ENCODE results near the gene EVPL. TPM values are rescaled to one million over a fixed set of nuclear protein-coding genes. Genes with fewer than 3 reads are reported as not detected.

Gene EVPL
- polyA plus RNA-seq, 3 donors = not detected

DNA sequence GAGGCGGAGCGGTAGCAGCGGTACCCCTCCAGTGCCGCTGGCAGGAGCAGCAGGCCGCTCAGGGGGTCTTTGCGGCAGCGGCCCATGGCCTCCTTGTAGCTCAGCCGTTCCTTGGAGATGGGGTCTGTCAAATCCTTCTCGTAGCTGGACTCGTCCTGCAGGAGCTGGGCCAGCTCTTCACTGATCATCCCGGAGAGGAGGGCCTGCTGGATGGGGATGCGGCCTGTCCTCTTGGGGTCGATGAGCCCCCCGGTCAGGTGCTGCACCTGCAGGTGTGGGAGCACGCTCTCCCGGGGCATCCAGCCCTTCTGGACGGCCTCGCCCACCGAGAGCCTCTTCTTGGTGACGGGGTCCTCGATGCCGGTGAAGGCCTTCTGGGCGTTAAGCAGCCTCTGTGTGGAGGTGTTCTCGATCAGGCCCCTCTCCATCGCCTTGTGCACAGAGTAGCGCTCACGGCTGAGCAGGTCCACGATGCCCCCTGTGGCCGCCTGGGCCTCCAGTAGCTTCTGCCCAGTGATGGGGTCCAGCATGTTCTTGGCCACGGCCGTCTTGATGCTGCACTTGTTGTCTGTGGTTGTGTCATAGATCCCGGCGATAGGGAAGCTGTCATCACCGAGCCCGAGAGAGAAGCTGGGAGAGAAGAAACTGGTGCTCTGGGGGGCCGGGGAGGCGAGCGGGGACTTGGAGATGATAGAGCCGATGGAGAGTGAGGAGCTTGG is 19.8 kb downstream of the EVPL start:
- WGBS (ENCODE audit: insufficient coverage) = 96% methylated on average over 37 of the region's 39 CpGs
- no peaks in the 10 kb centered on the region for H3K4me1 Mint-ChIP-seq
- intact Hi-C loops (cut with micrococcal nuclease) = no loop called here
- Histone ChIP-seq H3K4me1 (ENCODE audit: control insufficient read depth in 1 of 2, insufficient read depth in 2 of 2, low read length in 2 of 2) (no peaks in the 10 kb centered on the region), H3K4me2 (replicated peaks; ENCODE audit: extremely low read depth, low read length, poor library complexity, severe bottlenecking) (no peak overlapping the region), H3K4me3 (replicated peaks in 1 of 3; ENCODE audit: low read depth in 2 of 3, low read length in 3 of 3) (no peak overlapping the region), H3K79me2 (ENCODE audit: insufficient read depth, low read length) (no peaks in the 10 kb centered on the region), H3K36me3 (replicated peaks in 1 of 2; ENCODE audit: control insufficient read depth in 1 of 2, insufficient read depth in 2 of 2, low read length in 2 of 2) (peaks cover 5 to 26% of the 10 kb centered on the region in 2 donors), H3K27ac (ENCODE audit: low read depth in 1 of 2, low read length in 2 of 2) (no peak overlapping the region), H2AFZ (ENCODE audit: insufficient read depth, low read depth, low read length, poor library complexity, severe bottlenecking) (no peak overlapping the region), H3K9ac (ENCODE audit: insufficient read depth, low read length, poor library complexity, severe bottlenecking) (no peak overlapping the region), H3K9me3 (replicated peaks in 1 of 2; ENCODE audit: control insufficient read depth in 1 of 2, insufficient read depth in 1 of 2, low read length in 2 of 2) (no peaks in the 10 kb centered on the region), H4K20me1 (ENCODE audit: insufficient read depth, low read length) (no peaks in the 10 kb centered on the region), H3K27me3 (ENCODE audit: control insufficient read depth in 2 of 2, insufficient read depth in 2 of 2, low read length in 2 of 2) (no peaks in the 10 kb centered on the region)
- DNase-seq = no peak
- no peak overlapping the region for H3K4me3 Mint-ChIP-seq
- peaks cover 1 to 3% (median 2%) of the 10 kb centered on the region in 3 donors for H3K27me3 Mint-ChIP-seq (ENCODE audit: low read depth in 3 of 3)
- no peak overlapping the region for H3K27ac Mint-ChIP-seq
- H3K36me3 Mint-ChIP-seq = peaks cover 19 to 32% of the 10 kb centered on the region in 2 donors
- no peak for TF ChIP-seq CTCF (IDR thresholded peaks at IDR 0.05)
- H3K9me3 Mint-ChIP-seq = peaks cover 0 to 1% (median 0%) of the 10 kb centered on the region in 7 donors

- H3K36me3 Mint-ChIP-seq = peaks cover 25 to 45% of the 10 kb centered on the region in 2 donors
- intact Hi-C loops (cut with micrococcal nuclease) = loop anchor here (1.0 to 2.0 kb wide), 2 partner anchors 100 to 101 kb away; partner anchors contain the start of gene MRPL38 (in 1 of the 2)
- H3K27ac Mint-ChIP-seq = peak overlapping the region in 2 of 7 donors; percentile 27 to 33
- peak; percentile 54 to 67 (median 63) for DNase-seq
- peaks cover 1 to 3% (median 2%) of the 10 kb centered on the region in 3 donors for H3K27me3 Mint-ChIP-seq (ENCODE audit: low read depth in 3 of 3)
- peak; percentile 90 for TF ChIP-seq CTCF (IDR thresholded peaks at IDR 0.05)
- Histone ChIP-seq H3K27me3 (ENCODE audit: control insufficient read depth in 2 of 2, insufficient read depth in 2 of 2, low read length in 2 of 2) (no peaks in the 10 kb centered on the region), H3K27ac (ENCODE audit: low read depth in 1 of 2, low read length in 2 of 2) (no peak overlapping the region), H3K4me1 (ENCODE audit: control insufficient read depth in 1 of 2, insufficient read depth in 2 of 2, low read length in 2 of 2) (no peaks in the 10 kb centered on the region), H3K4me2 (replicated peaks; ENCODE audit: extremely low read depth, low read length, poor library complexity, severe bottlenecking) (no peak overlapping the region), H4K20me1 (ENCODE audit: insufficient read depth, low read length) (no peaks in the 10 kb centered on the region), H3K4me3 (replicated peaks in 1 of 3; ENCODE audit: low read depth in 2 of 3, low read length in 3 of 3) (no peak overlapping the region), H3K36me3 (replicated peaks in 1 of 2; ENCODE audit: control insufficient read depth in 1 of 2, insufficient read depth in 2 of 2, low read length in 2 of 2) (peaks cover 5 to 35% of the 10 kb centered on the region in 2 donors), H3K79me2 (ENCODE audit: insufficient read depth, low read length) (no peaks in the 10 kb centered on the region), H2AFZ (ENCODE audit: insufficient read depth, low read depth, low read length, poor library complexity, severe bottlenecking) (no peak overlapping the region), H3K9ac (ENCODE audit: insufficient read depth, low read length, poor library complexity, severe bottlenecking) (no peak overlapping the region), H3K9me3 (replicated peaks in 1 of 2; ENCODE audit: control insufficient read depth in 1 of 2, insufficient read depth in 1 of 2, low read length in 2 of 2) (no peaks in the 10 kb centered on the region)
- peaks cover 0 to 1% (median 0%) of the 10 kb centered on the region in 7 donors for H3K9me3 Mint-ChIP-seq
- H3K4me3 Mint-ChIP-seq = no peak overlapping the region
- H3K4me1 Mint-ChIP-seq = no peaks in the 10 kb centered on the region
- 60% methylated on average over 16 of the region's 16 CpGs for WGBS (ENCODE audit: insufficient coverage)
Observed at GRCh38 chr17:76005263-76006149, 21.6 kb downstream of the EVPL start.

Data from CD14-positive monocyte (primary cell).